OCI-LY1 (cell line): ENCODE data around the gene TRPV4.

Experiments
- EZH2 ChIP-seq: fragments of 200-600 bp; sonication (generic), shearing (Covaris generic); IDR thresholded peaks from 2 replicates; pipeline ENCODE4 v1.8.0; 2017; ENCODE audit warnings: borderline replicate concordance, mixed run types, mild to moderate bottlenecking, antibody characterized with exemption, low read length, moderate library complexity, mixed read lengths
- TF ChIP-seq, protein P1 (sequence below): fragments of 200-600 bp; sonication (generic), shearing (Covaris generic); IDR thresholded peaks from 2 replicates; pipeline ENCODE4 v1.5.1; 2017; ENCODE audit warnings: mild to moderate bottlenecking, antibody characterized with exemption, low read length, moderate library complexity, mixed read lengths

DNA sequence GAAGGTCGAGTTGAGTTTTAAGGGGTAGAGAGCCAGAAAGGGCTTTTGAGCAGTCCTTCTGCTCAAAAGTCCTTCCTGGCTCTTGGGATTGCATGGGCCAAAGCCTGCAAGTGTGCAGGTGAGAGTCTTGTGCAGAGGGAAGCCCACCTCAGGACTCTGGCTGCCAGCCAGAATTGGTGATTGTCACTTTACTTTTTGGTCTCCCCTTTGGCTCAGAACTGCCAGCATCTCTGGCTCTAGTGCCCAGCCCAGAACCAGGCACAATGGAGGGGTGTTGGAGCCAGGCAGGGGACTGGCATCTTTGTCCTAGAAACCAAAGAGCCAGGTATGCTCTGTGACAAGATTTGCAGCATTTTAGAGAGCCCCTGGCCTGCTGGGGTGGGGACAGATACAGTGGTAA lies 96.1 kb downstream of the TRPV4 start:
- no peak for TF ChIP-seq EZH2
- TF ChIP-seq, protein P1, sequence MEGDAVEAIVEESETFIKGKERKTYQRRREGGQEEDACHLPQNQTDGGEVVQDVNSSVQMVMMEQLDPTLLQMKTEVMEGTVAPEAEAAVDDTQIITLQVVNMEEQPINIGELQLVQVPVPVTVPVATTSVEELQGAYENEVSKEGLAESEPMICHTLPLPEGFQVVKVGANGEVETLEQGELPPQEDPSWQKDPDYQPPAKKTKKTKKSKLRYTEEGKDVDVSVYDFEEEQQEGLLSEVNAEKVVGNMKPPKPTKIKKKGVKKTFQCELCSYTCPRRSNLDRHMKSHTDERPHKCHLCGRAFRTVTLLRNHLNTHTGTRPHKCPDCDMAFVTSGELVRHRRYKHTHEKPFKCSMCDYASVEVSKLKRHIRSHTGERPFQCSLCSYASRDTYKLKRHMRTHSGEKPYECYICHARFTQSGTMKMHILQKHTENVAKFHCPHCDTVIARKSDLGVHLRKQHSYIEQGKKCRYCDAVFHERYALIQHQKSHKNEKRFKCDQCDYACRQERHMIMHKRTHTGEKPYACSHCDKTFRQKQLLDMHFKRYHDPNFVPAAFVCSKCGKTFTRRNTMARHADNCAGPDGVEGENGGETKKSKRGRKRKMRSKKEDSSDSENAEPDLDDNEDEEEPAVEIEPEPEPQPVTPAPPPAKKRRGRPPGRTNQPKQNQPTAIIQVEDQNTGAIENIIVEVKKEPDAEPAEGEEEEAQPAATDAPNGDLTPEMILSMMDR = no peak
